Measurements from ENCODE around the gene ANKRD61. TPM values are rescaled to one million over a fixed set of nuclear protein-coding genes. Genes with fewer than 3 reads are reported as not detected.
A peak's percentile ranks its signal among the peaks of the same experiment; 100 is the strongest.

Gene ANKRD61
- total RNA-seq, 1 donor from 2014 or later, result not detected

DNA sequence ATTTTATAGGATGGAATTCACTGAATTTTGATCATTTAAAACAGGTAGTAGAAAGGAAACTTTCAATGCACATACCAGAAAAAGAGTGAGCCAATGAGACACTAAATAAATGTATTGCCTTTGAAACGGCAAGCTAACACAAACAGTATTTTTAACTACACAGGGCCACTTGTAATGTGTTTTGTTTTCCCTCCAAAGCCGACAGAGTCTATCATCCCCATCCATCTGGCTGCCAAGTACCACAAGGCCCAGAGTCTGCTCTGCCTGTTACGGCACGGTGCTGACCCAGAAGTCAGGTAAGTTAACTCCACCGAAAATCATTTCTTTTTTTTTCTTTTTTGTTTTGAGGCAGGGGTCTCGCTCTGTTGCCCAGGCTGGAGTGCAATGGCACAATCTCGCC lies 1.5 kb downstream of the ANKRD61 start:
- Mint-ChIP-seq H3K9me3 (no peaks in the 10 kb centered on the region), H3K4me3 (no peak overlapping the region), H3K27me3 (ENCODE audit: insufficient read depth, low read depth) (peaks cover 6% of the 10 kb centered on the region), H3K27ac (no peak overlapping the region), H3K36me3 (peaks cover 43% of the 10 kb centered on the region), H3K4me1 (no peaks in the 10 kb centered on the region)
- Histone ChIP-seq H2AFZ (replicated peaks) (no peak overlapping the region), H3K27ac (no peak overlapping the region), H3K9ac (no peak overlapping the region), H3K27me3 (no peaks in the 10 kb centered on the region), H4K20me1 (ENCODE audit: low read depth) (peaks cover 20% of the 10 kb centered on the region), H3K9me3 (ENCODE audit: low read depth) (no peaks in the 10 kb centered on the region), H3K4me2 (no peak overlapping the region), H3K79me2 (ENCODE audit: low read depth) (peaks cover 22% of the 10 kb centered on the region), H3K4me3 (no peak overlapping the region), H3K4me1 (no peaks in the 10 kb centered on the region), H3K36me3 (peaks cover 11% of the 10 kb centered on the region), H3F3A (ENCODE audit: low read depth) (peaks cover 14% of the 10 kb centered on the region)
- no peak for DNase-seq (ENCODE audit: low spot score)
- TF ChIP-seq EZH2phosphoT487 (IDR thresholded peaks at IDR 0.05), result no peak
- TF ChIP-seq CTCF (IDR thresholded peaks at IDR 0.05), result no peak
- no peak for TF ChIP-seq EZH2 (IDR thresholded peaks at IDR 0.05)

DNA sequence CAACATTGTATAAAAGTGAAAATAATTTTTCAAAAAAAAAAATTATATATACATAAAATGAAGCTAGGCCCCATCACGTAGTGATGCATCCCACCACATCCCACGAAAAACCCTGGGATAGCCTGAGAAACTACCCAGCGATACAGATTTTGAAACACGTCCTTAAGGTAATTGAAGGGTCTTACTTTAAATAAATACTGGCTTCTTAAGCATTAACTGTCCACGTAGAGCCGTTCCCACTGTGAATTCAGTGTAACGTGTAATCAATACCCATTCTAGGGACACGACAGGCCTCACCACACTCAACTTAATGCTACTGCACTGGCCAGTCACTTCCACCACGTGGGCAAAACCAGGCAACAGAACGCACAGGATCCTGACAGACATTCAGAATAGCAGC lies 4.0 kb downstream of the ANKRD61 start:
- Mint-ChIP-seq H3K9me3 (no peaks in the 10 kb centered on the region), H3K27ac (peak overlapping the region; percentile 33), H3K4me1 (no peaks in the 10 kb centered on the region), H3K4me3 (no peak overlapping the region), H3K27me3 (ENCODE audit: insufficient read depth, low read depth) (peaks cover 6% of the 10 kb centered on the region), H3K36me3 (peaks cover 39% of the 10 kb centered on the region)
- no peaks in the 10 kb centered on the region for H3K27me3 ChIP-seq
- H3K9me3 ChIP-seq (ENCODE audit: low read depth), result no peaks in the 10 kb centered on the region
- TF ChIP-seq CTCF (IDR thresholded peaks at IDR 0.05) (no peak), EZH2 (IDR thresholded peaks at IDR 0.05) (no peak), EZH2phosphoT487 (IDR thresholded peaks at IDR 0.05) (no peak)
- H3K9ac ChIP-seq, result no peak overlapping the region
- no peak overlapping the region for H3K4me3 ChIP-seq
- no peak overlapping the region for H3K4me2 ChIP-seq
- DNase-seq (ENCODE audit: low spot score), result no peak
- H3F3A ChIP-seq (ENCODE audit: low read depth), result peaks cover 3% of the 10 kb centered on the region
- H3K27ac ChIP-seq, result no peak overlapping the region
- H3K36me3 ChIP-seq, result peaks cover 6% of the 10 kb centered on the region
- no peaks in the 10 kb centered on the region for H3K4me1 ChIP-seq
- peaks cover 22% of the 10 kb centered on the region for H3K79me2 ChIP-seq (ENCODE audit: low read depth)
- H4K20me1 ChIP-seq (ENCODE audit: low read depth), result peaks cover 17% of the 10 kb centered on the region
- no peak overlapping the region for H2AFZ ChIP-seq (replicated peaks)

GRCh38 chr7:6035686-6036085 lies 4.5 kb downstream of the ANKRD61 start:
- H3K4me2 ChIP-seq, result no peak overlapping the region
- TF ChIP-seq EZH2phosphoT487 (IDR thresholded peaks at IDR 0.05) (no peak), CTCF (IDR thresholded peaks at IDR 0.05) (no peak), EZH2 (IDR thresholded peaks at IDR 0.05) (no peak)
- no peak overlapping the region for H3K4me3 Mint-ChIP-seq
- no peak for DNase-seq (ENCODE audit: low spot score)
- H2AFZ ChIP-seq (replicated peaks), result no peak overlapping the region
- H3K9me3 ChIP-seq (ENCODE audit: low read depth), result no peaks in the 10 kb centered on the region
- H3K9ac ChIP-seq, result no peak overlapping the region
- H3K27me3 Mint-ChIP-seq (ENCODE audit: insufficient read depth, low read depth), result peaks cover 6% of the 10 kb centered on the region
- no peaks in the 10 kb centered on the region for H3K4me1 ChIP-seq
- peaks cover 22% of the 10 kb centered on the region for H3K79me2 ChIP-seq (ENCODE audit: low read depth)
- H3K9me3 Mint-ChIP-seq, result no peaks in the 10 kb centered on the region
- peaks cover 6% of the 10 kb centered on the region for H3K36me3 ChIP-seq
- H3K4me3 ChIP-seq, result no peak overlapping the region
- peaks cover 3% of the 10 kb centered on the region for H3F3A ChIP-seq (ENCODE audit: low read depth)
- H3K27ac ChIP-seq, result no peak overlapping the region
- peaks cover 41% of the 10 kb centered on the region for H3K36me3 Mint-ChIP-seq
- no peaks in the 10 kb centered on the region for H3K27me3 ChIP-seq
- no peak overlapping the region for H3K27ac Mint-ChIP-seq
- H4K20me1 ChIP-seq (ENCODE audit: low read depth), result peaks cover 17% of the 10 kb centered on the region
- no peaks in the 10 kb centered on the region for H3K4me1 Mint-ChIP-seq
